K562 (cell line): ENCODE measurements around the gene DPEP2. TPM values are rescaled to one million over a fixed set of nuclear protein-coding genes. Genes with fewer than 3 reads are reported as not detected.

Experiments used
- BRD4 ChIP-seq: fragments of 200-600 bp; sonication (generic); IDR thresholded peaks from 2 replicates; pipeline ENCODE4 v1.6.1; 2017; ENCODE audit warnings: inconsistent platforms
- CAMTA2 ChIP-seq: fragments of 250-450 bp; sonication (Bioruptor Pico); conservative IDR thresholded peaks from 2 replicates; pipeline ENCODE4 v1.5.1; 2022
- CC2D1A ChIP-seq: fragments of 450-650 bp; IDR thresholded peaks from 2 replicates; pipeline ENCODE4 v1.6.1; 2017; ENCODE audit warnings: mild to moderate bottlenecking
- GABPA ChIP-seq: fragments of 200-800 bp; sonication (Bioruptor generic); conservative IDR thresholded peaks from 2 replicates; pipeline ENCODE4 v1.6.1; 2016; ENCODE audit warnings: low read depth, missing genetic modification characterization, missing compliant biosample characterization
- HEY1 ChIP-seq: fragments of 250-450 bp; sonication (Bioruptor Pico); IDR thresholded peaks from 2 replicates; pipeline ENCODE4 v1.5.0; 2020; ENCODE audit warnings: mild to moderate bottlenecking, moderate library complexity, borderline replicate concordance
- ILF3 ChIP-seq: fragments of 450-650 bp; IDR thresholded peaks from 2 replicates; pipeline ENCODE4 v1.6.1; 2018; ENCODE audit warnings: antibody characterized with exemption, mild to moderate bottlenecking, moderate library complexity, borderline replicate concordance
- MIER1 ChIP-seq: fragments of 450-650 bp; IDR thresholded peaks from 2 replicates; pipeline ENCODE4 v1.6.1; 2016; ENCODE audit warnings: antibody characterized with exemption, mild to moderate bottlenecking, low read depth
- MYNN ChIP-seq, 2 experiments: sonication (generic); formaldehyde crosslinking in 1 of 2; IDR thresholded peaks; 2 replicates each; pipeline versions ENCODE4 v1.5.0 to v1.6.1; 2016 to 2020; ENCODE audit warnings: antibody characterized with exemption in 1 of 2, missing genetic modification reagents in 1 of 2
- PHF20 ChIP-seq: fragments of 450-650 bp; IDR thresholded peaks from 2 replicates; pipeline ENCODE4 v1.6.1; 2018; ENCODE audit not compliant: partially characterized antibody
- RBFOX2 ChIP-seq: fragments of 200-400 bp; formaldehyde crosslinking; IDR thresholded peaks from 2 replicates; pipeline ENCODE4 v1.6.1; 2017; ENCODE audit warnings: low read depth, mild to moderate bottlenecking, low read length, moderate library complexity
- RBM15 ChIP-seq: fragments of 200-400 bp; formaldehyde crosslinking; IDR thresholded peaks from 2 replicates; pipeline ENCODE4 v1.6.1; 2018; ENCODE audit warnings: mild to moderate bottlenecking, low read length, moderate library complexity; ENCODE audit not compliant: insufficient read depth
- SMC3 ChIP-seq: conservative IDR thresholded peaks from 2 replicates; pipeline ENCODE4 v1.6.1; 2011; ENCODE audit warnings: low read depth, low read length, improper control_type of control experiment; ENCODE audit not compliant: insufficient read depth
- STAT5B ChIP-seq: fragments of 250-450 bp; sonication (Bioruptor Pico); IDR thresholded peaks from 2 replicates; pipeline ENCODE4 v1.8.0; 2021; ENCODE audit warnings: mild to moderate bottlenecking, inconsistent platforms
- TBL1XR1 ChIP-seq, 2 experiments: IDR thresholded peaks; 2 replicates each; pipeline ENCODE4 v1.6.1; 2012; ENCODE audit warnings: improper control_type of control experiment in 2 of 2, low read length in 2 of 2, mild to moderate bottlenecking in 1 of 2
- TFE3 ChIP-seq: fragments of 450-650 bp; formaldehyde crosslinking; IDR thresholded peaks from 2 replicates; pipeline ENCODE4 v1.4.0; 2020; ENCODE audit warnings: mild to moderate bottlenecking, mixed read lengths
- ZNF12 ChIP-seq: sonication (generic); formaldehyde crosslinking; IDR thresholded peaks from 2 replicates; pipeline ENCODE4 v1.4.0; 2020; ENCODE audit warnings: mild to moderate bottlenecking, missing genetic modification reagents
- ZNF121 ChIP-seq: sonication (generic); formaldehyde crosslinking; conservative IDR thresholded peaks from 2 replicates; pipeline ENCODE4 v1.8.0; 2022; ENCODE audit warnings: missing genetic modification reagents
- ZNF311 ChIP-seq: fragments of 250-450 bp; sonication (Bioruptor Pico); IDR thresholded peaks from 2 replicates; pipeline ENCODE4 v1.4.0; 2020; ENCODE audit warnings: mild to moderate bottlenecking, moderate library complexity
- polyA plus RNA-seq, 8 experiments: library from polyadenylated mRNA; depleted of rRNA in 4 of 8; stranded (reverse) in 5 of 8; unstranded in 3 of 8; fragments of >200 nt; fragmentation: Nextera tagmentation in 2 of 8; fragmentation: Illumina TruSeq in 1 of 8; extraction: Ambion mirVana in 2 of 8; extraction: Trizol in 1 of 8; gene quantifications; 2 replicates each; pipeline versions ENCODE4 v1.2.1 to v1.2.3, GENCODE V29; 2011 to 2014; ENCODE audit warnings: inconsistent platforms in 1 of 8, missing spikeins in 1 of 8
- total RNA-seq, 7 experiments: library from RNA; depleted of rRNA in 6 of 7; stranded (reverse); fragments of >200 nt in 6 of 7; fragmentation: Illumina TruSeq in 2 of 7; extraction: Trizol in 2 of 7; gene quantifications; 2 replicates each; pipeline versions ENCODE4 v1.2.1 to v1.2.3, GENCODE V29; 2011 to 2021; ENCODE audit warnings: low replicate concordance in 1 of 7
- TF ChIP-seq, protein P1 (sequence below), 3 experiments: fragments of 200-800 bp in 1 of 3; fragments of 250-450 bp in 1 of 3; fragments of 450-650 bp in 1 of 3; sonication (Bioruptor Pico) in 1 of 3; sonication (Bioruptor generic) in 1 of 3; formaldehyde crosslinking in 1 of 3; IDR thresholded peaks; 2 replicates each; pipeline versions ENCODE4 v1.6.1 to v1.8.0; 2016 to 2022; ENCODE audit warnings: mild to moderate bottlenecking in 2 of 3, missing genetic modification characterization in 2 of 3, missing compliant biosample characterization in 1 of 3, moderate library complexity in 1 of 3

DPEP2 gene
- total and polyA plus RNA-seq, 9 of the 15 experiments (the other 6 are each of a cell fraction or from before 2014, with no cell fraction given), result 0.14 to 1.2 (median 0.38) TPM

DNA sequence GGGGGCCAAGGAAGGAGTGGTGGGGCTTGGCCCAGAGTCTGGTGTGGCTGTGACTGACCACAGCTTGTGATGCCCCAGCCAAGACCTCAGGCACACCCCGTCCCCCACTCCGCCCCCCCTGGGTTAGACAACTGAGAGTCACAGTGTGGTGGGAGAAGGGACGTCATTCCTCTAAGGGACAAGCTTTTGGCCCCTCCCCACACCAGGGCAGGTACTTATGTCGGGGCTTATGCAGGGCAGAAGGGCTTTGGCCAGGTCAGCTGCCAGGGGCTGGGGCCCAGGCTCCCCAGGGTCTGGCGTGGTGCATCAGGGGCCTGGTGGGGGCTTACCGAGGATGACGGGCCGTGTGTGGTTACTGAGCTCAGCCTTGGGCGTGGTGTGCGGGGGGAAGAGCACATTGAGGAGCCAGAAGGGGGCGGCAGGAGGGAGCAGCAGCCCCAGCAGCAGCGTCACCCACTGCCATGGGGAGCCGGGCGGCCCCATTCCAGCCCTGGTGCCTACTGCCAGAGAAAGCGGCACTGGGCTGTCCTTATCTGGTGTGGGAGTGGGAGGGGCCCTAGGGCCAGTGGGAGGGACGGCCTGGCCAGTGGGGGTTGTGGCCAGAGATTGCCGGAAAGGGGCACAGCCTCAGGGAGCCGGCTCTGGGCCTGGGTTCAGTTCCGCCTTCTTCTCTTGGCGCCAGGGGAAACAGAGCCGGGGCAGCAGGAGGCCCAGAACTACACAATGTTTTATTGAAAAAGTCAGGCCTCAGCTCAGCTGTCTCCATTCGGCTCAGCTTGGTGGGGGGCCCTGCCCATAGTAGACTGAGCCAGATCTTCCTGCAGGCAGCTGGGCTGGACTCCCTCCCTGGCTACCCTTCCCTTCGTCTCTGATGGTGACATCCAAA lies 55.4 kb downstream of the DPEP2 start, which contains the start of gene LCAT (continued):
- TF ChIP-seq, protein P1, sequence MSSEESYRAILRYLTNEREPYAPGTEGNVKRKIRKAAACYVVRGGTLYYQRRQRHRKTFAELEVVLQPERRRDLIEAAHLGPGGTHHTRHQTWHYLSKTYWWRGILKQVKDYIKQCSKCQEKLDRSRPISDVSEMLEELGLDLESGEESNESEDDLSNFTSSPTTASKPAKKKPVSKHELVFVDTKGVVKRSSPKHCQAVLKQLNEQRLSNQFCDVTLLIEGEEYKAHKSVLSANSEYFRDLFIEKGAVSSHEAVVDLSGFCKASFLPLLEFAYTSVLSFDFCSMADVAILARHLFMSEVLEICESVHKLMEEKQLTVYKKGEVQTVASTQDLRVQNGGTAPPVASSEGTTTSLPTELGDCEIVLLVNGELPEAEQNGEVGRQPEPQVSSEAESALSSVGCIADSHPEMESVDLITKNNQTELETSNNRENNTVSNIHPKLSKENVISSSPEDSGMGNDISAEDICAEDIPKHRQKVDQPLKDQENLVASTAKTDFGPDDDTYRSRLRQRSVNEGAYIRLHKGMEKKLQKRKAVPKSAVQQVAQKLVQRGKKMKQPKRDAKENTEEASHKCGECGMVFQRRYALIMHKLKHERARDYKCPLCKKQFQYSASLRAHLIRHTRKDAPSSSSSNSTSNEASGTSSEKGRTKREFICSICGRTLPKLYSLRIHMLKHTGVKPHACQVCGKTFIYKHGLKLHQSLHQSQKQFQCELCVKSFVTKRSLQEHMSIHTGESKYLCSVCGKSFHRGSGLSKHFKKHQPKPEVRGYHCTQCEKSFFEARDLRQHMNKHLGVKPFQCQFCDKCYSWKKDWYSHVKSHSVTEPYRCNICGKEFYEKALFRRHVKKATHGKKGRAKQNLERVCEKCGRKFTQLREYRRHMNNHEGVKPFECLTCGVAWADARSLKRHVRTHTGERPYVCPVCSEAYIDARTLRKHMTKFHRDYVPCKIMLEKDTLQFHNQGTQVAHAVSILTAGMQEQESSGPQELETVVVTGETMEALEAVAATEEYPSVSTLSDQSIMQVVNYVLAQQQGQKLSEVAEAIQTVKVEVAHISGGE (CRISPR knock-in tag; IDR thresholded peaks at IDR 0.05), result peak in 1 of 3 experiments; percentile 37; a peak in 1 of 6 replicates
- TF ChIP-seq MIER1 (no peak), SMC3 (no peak), HEY1 (CRISPR knock-in tag) (no peak), ILF3 (no peak), ZNF311 (CRISPR knock-in tag) (no peak), ZNF12 (CRISPR knock-in tag) (no peak), BRD4 (no peak), ZNF121 (CRISPR knock-in tag) (peak; percentile 32), CAMTA2 (CRISPR knock-in tag) (no peak), RBM15 (no peak), RBFOX2 (peak; percentile 26; the same call in 1 of the 2 replicates), STAT5B (no peak), TFE3 (CRISPR knock-in tag) (no peak), CC2D1A (no peak), MYNN (IDR thresholded peaks at IDR 0.05) (0 out of 2 replicates have a peak, but pooled peaks have one; percentile 7), MYNN (CRISPR knock-in tag; IDR thresholded peaks at IDR 0.05) (no peak), TBL1XR1 (IDR thresholded peaks at IDR 0.05; ENCODE audit: low read length in 2 of 2) (no peak), PHF20 (no peak), GABPA (tag) (no peak)
